ENCODE data around the gene DOCK7. TPM values are rescaled to one million over a fixed set of nuclear protein-coding genes. Genes with fewer than 3 reads are reported as not detected.

Gene DOCK7
- total and polyA plus RNA-seq, 2 of the 13 experiments (the other 11 are each of a cell fraction or from before 2014, with no cell fraction given), result 45.7 to 67.2 TPM

DNA sequence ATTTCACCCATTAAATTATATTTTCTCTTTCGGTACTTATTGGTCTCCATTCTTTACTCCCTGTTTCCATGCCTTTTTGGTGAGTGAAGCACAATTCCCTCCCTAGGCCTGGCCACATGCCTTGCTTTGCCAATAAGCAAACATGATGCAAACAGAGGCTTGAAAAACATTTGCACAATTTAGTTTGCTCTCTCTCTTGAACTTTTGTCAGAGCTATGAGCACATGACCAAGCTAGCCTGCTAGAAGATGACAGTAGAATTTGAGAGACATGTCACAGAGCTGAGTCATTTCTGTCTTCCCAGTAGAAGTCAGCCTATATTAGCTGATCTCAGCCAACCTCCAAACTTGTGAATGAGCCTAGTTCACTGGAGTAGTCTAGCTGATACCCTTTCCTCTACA, 66.3 kb downstream of the DOCK7 start (continued):
- TF ChIP-seq, protein P1, sequence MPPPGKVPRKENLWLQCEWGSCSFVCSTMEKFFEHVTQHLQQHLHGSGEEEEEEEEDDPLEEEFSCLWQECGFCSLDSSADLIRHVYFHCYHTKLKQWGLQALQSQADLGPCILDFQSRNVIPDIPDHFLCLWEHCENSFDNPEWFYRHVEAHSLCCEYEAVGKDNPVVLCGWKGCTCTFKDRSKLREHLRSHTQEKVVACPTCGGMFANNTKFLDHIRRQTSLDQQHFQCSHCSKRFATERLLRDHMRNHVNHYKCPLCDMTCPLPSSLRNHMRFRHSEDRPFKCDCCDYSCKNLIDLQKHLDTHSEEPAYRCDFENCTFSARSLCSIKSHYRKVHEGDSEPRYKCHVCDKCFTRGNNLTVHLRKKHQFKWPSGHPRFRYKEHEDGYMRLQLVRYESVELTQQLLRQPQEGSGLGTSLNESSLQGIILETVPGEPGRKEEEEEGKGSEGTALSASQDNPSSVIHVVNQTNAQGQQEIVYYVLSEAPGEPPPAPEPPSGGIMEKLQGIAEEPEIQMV (CRISPR knock-in tag; IDR thresholded peaks at IDR 0.05; ENCODE audit: low read depth), result peak; percentile 54; the same call in 1 of the 2 replicates
- no peak for TF ChIP-seq CCAR2 (optimal IDR thresholded peaks at IDR 0.05; ENCODE audit: low read depth, low read length)
- no peak for TF ChIP-seq PCBP2 (optimal IDR thresholded peaks at IDR 0.05; ENCODE audit: low read depth, low read length, poor library complexity, severe bottlenecking)
- no peak for TF ChIP-seq ZNF564 (CRISPR knock-in tag; IDR thresholded peaks at IDR 0.05)
- TF ChIP-seq CAMTA2 (CRISPR knock-in tag; IDR thresholded peaks at IDR 0.05; ENCODE audit: borderline replicate concordance), result no peak
- TF ChIP-seq KMT2B (CRISPR knock-in tag; IDR thresholded peaks at IDR 0.05), result peak; percentile 83
- TF ChIP-seq THAP11 (CRISPR knock-in tag; IDR thresholded peaks at IDR 0.05), result peak; percentile 85
- no peak for TF ChIP-seq ZNF496 (CRISPR knock-in tag; IDR thresholded peaks at IDR 0.05; ENCODE audit: insufficient replicate concordance)
- TF ChIP-seq CC2D1A (CRISPR knock-in tag; IDR thresholded peaks at IDR 0.05), result no peak
- 0 out of 2 replicates have a peak, but pooled peaks have one; percentile 17 for TF ChIP-seq ZNF629 (CRISPR knock-in tag; conservative IDR thresholded peaks at IDR 0.05)
- TF ChIP-seq SYNCRIP (IDR thresholded peaks at IDR 0.05; ENCODE audit: insufficient read depth, low read depth, low read length), result no peak
- TF ChIP-seq, protein P2, sequence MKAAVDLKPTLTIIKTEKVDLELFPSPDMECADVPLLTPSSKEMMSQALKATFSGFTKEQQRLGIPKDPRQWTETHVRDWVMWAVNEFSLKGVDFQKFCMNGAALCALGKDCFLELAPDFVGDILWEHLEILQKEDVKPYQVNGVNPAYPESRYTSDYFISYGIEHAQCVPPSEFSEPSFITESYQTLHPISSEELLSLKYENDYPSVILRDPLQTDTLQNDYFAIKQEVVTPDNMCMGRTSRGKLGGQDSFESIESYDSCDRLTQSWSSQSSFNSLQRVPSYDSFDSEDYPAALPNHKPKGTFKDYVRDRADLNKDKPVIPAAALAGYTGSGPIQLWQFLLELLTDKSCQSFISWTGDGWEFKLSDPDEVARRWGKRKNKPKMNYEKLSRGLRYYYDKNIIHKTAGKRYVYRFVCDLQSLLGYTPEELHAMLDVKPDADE (CRISPR knock-in tag; IDR thresholded peaks at IDR 0.05), result no peak
- peak; percentile 93 for TF ChIP-seq MYNN (CRISPR knock-in tag; IDR thresholded peaks at IDR 0.05; ENCODE audit: low read depth)
- peak; percentile 91 for TF ChIP-seq YEATS4 (CRISPR knock-in tag; IDR thresholded peaks at IDR 0.05; ENCODE audit: borderline replicate concordance)
- TF ChIP-seq, protein P3, sequence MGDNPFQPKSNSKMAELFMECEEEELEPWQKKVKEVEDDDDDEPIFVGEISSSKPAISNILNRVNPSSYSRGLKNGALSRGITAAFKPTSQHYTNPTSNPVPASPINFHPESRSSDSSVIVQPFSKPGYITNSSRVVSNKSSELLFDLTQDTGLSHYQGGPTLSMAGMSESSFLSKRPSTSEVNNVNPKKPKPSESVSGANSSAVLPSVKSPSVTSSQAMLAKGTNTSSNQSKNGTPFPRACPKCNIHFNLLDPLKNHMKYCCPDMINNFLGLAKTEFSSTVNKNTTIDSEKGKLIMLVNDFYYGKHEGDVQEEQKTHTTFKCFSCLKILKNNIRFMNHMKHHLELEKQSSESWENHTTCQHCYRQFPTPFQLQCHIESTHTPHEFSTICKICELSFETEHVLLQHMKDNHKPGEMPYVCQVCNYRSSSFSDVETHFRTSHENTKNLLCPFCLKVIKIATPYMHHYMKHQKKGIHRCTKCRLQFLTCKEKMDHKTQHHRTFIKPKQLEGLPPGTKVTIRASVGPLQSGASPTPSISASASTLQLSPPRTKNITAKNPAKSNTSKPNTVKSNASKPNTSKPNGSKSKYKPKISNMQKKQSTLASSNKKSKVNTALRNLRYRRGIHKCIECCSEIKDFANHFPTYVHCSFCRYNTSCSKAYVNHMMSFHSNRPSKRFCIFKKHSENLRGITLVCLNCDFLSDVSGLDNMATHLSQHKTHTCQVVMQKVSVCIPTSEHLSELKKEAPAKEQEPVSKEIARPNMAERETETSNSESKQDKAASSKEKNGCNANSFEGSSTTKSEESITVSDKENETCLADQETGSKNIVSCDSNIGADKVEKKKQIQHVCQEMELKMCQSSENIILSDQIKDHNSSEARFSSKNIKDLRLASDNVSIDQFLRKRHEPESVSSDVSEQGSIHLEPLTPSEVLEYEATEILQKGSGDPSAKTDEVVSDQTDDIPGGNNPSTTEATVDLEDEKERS (CRISPR knock-in tag; IDR thresholded peaks at IDR 0.05), result peak; percentile 93
- TF ChIP-seq RAD21 (CRISPR knock-in tag; IDR thresholded peaks at IDR 0.05), result no peak
- TF ChIP-seq ZNF33A (CRISPR knock-in tag; IDR thresholded peaks at IDR 0.05; ENCODE audit: borderline replicate concordance), result no peak
- TF ChIP-seq, protein P4, sequence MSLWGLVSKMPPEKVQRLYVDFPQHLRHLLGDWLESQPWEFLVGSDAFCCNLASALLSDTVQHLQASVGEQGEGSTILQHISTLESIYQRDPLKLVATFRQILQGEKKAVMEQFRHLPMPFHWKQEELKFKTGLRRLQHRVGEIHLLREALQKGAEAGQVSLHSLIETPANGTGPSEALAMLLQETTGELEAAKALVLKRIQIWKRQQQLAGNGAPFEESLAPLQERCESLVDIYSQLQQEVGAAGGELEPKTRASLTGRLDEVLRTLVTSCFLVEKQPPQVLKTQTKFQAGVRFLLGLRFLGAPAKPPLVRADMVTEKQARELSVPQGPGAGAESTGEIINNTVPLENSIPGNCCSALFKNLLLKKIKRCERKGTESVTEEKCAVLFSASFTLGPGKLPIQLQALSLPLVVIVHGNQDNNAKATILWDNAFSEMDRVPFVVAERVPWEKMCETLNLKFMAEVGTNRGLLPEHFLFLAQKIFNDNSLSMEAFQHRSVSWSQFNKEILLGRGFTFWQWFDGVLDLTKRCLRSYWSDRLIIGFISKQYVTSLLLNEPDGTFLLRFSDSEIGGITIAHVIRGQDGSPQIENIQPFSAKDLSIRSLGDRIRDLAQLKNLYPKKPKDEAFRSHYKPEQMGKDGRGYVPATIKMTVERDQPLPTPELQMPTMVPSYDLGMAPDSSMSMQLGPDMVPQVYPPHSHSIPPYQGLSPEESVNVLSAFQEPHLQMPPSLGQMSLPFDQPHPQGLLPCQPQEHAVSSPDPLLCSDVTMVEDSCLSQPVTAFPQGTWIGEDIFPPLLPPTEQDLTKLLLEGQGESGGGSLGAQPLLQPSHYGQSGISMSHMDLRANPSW (CRISPR knock-in tag; IDR thresholded peaks at IDR 0.05; ENCODE audit: borderline replicate concordance), result no peak; the same call in 1 of the 2 replicates
- TF ChIP-seq RCOR2 (CRISPR knock-in tag; IDR thresholded peaks at IDR 0.05), result peak; percentile 91
- TF ChIP-seq TBX2 (CRISPR knock-in tag; IDR thresholded peaks at IDR 0.05; ENCODE audit: borderline replicate concordance), result peak; percentile 78; the same call in 1 of the 2 replicates
- no peak for TF ChIP-seq ZNF180 (CRISPR knock-in tag; IDR thresholded peaks at IDR 0.05; ENCODE audit: borderline replicate concordance, low read depth)
- TF ChIP-seq ZFP36 (IDR thresholded peaks at IDR 0.05; ENCODE audit: borderline replicate concordance, low read depth, low read length, partially characterized antibody), result no peak
- no peak for TF ChIP-seq ZNF839 (CRISPR knock-in tag; IDR thresholded peaks at IDR 0.05; ENCODE audit: borderline replicate concordance)

Data from HepG2 (cell line).